Neural crest cell (in vitro differentiated cells): ENCODE results near the gene FRMD3. TPM values are rescaled to one million over a fixed set of nuclear protein-coding genes. Genes with fewer than 3 reads are reported as not detected.
"Not testable (repeated sequence)": the region's sequence is repeated elsewhere in the genome, so short reads cannot be mapped to it uniquely, and the experiment has no call there.

Source experiments
- DNase-seq: peaks from one replicate; pipeline ENCODE4 v3.0.0; 2021; ENCODE audit warnings: low read depth, mixed read lengths, low spot score
- H3K27ac Mint-ChIP-seq: one replicate; pipeline ENCODE4 v1.8.0; 2021; ENCODE audit warnings: mild to moderate bottlenecking, mixed read lengths; ENCODE audit not compliant: unreplicated experiment
- H3K27me3 Mint-ChIP-seq: 2 replicates; pipeline ENCODE4 v1.8.0; 2021; ENCODE audit warnings: low read depth, mild to moderate bottlenecking, mixed read lengths
- H3K36me3 Mint-ChIP-seq: 2 replicates; pipeline ENCODE4 v1.8.0; 2021; ENCODE audit warnings: low read depth, mild to moderate bottlenecking, mixed read lengths
- H3K4me1 Mint-ChIP-seq: 2 replicates; pipeline ENCODE4 v1.8.0; 2021; ENCODE audit warnings: mixed read lengths
- H3K4me3 Mint-ChIP-seq: one replicate; pipeline ENCODE4 v1.8.0; 2021; ENCODE audit warnings: mild to moderate bottlenecking, mixed read lengths
- H3K9me3 Mint-ChIP-seq: 2 replicates; pipeline ENCODE4 v1.8.0; 2021; ENCODE audit warnings: mixed read lengths
- CTCF ChIP-seq: fragments of 200-600 bp; sonication (generic); conservative IDR thresholded peaks from 2 replicates; pipeline ENCODE4 v1.5.0; 2021; ENCODE audit warnings: antibody characterized with exemption, mild to moderate bottlenecking
- total RNA-seq: library from RNA; stranded (reverse); gene quantifications from 2 replicates; pipeline ENCODE4 v1.2.1, GENCODE V29; 2021

Gene FRMD3
- total RNA-seq, 1 donor from 2014 or later = 2.3 TPM

GRCh38 chr9:83526211-83526610 is 12.0 kb downstream of the FRMD3 start:
- peaks cover 10% of the 10 kb centered on the region for H3K9me3 Mint-ChIP-seq
- H3K4me1 Mint-ChIP-seq = peaks cover 36% of the 10 kb centered on the region
- peaks cover 8% of the 10 kb centered on the region for H3K36me3 Mint-ChIP-seq
- H3K4me3 Mint-ChIP-seq = peak overlapping the region; percentile 56
- TF ChIP-seq CTCF = no peak
- peak overlapping the region; percentile 8 for H3K27ac Mint-ChIP-seq
- H3K27me3 Mint-ChIP-seq = no peaks in the 10 kb centered on the region
- DNase-seq = no peak

- Mint-ChIP-seq H3K9me3 (peaks cover 3% of the 10 kb centered on the region), H3K27ac (no peak overlapping the region), H3K4me3 (no peak overlapping the region), H3K36me3 (peaks cover 5% of the 10 kb centered on the region), H3K27me3 (no peaks in the 10 kb centered on the region), H3K4me1 (peaks cover 36% of the 10 kb centered on the region)
- no peak for TF ChIP-seq CTCF
- no peak for DNase-seq
Observed at GRCh38 chr9:83523684-83524083, 14.5 kb downstream of the FRMD3 start.

GRCh38 chr9:83521411-83521810 is 16.8 kb downstream of the FRMD3 start:
- Mint-ChIP-seq H3K4me1 (peaks cover 17% of the 10 kb centered on the region), H3K4me3 (no peak overlapping the region), H3K9me3 (peaks cover 12% of the 10 kb centered on the region), H3K27ac (peak overlapping the region; percentile 35), H3K27me3 (no peaks in the 10 kb centered on the region), H3K36me3 (peaks cover 5% of the 10 kb centered on the region)
- TF ChIP-seq CTCF = no peak
- DNase-seq = no peak

GRCh38 chr9:83521011-83521410 is 17.2 kb downstream of the FRMD3 start:
- Mint-ChIP-seq H3K9me3 (peaks cover 13% of the 10 kb centered on the region), H3K4me1 (peaks cover 13% of the 10 kb centered on the region), H3K4me3 (no peak overlapping the region), H3K36me3 (peaks cover 8% of the 10 kb centered on the region), H3K27me3 (peaks cover 1% of the 10 kb centered on the region), H3K27ac (no peak overlapping the region)
- TF ChIP-seq CTCF = no peak
- no peak for DNase-seq

- no peak for TF ChIP-seq CTCF
- Mint-ChIP-seq H3K36me3 (peaks cover 10% of the 10 kb centered on the region), H3K27me3 (peaks cover 3% of the 10 kb centered on the region), H3K27ac (no peak overlapping the region), H3K4me1 (peaks cover 7% of the 10 kb centered on the region), H3K4me3 (no peak overlapping the region), H3K9me3 (peaks cover 15% of the 10 kb centered on the region)
- DNase-seq = no peak
Observed at GRCh38 chr9:83520292-83520691, 17.9 kb downstream of the FRMD3 start.

- H3K4me1 Mint-ChIP-seq, H3K4me3 Mint-ChIP-seq, H3K27me3 Mint-ChIP-seq, DNase-seq, H3K27ac Mint-ChIP-seq: not testable (repeated sequence)
- Mint-ChIP-seq H3K9me3 (peaks cover 15% of the 10 kb centered on the region), H3K36me3 (peaks cover 10% of the 10 kb centered on the region)
Observed at GRCh38 chr9:83517980-83518379, 20.2 kb downstream of the FRMD3 start.
